CD4-positive, alpha-beta T cell treated with Interleukin-10 for 1 hour (primary cell): ENCODE results near the gene FAM13B.

Experiments used
- DNase-seq: peaks from one replicate; pipeline ENCODE4 v3.0.0-alpha.2; 2020

The FAM13B gene

DNA sequence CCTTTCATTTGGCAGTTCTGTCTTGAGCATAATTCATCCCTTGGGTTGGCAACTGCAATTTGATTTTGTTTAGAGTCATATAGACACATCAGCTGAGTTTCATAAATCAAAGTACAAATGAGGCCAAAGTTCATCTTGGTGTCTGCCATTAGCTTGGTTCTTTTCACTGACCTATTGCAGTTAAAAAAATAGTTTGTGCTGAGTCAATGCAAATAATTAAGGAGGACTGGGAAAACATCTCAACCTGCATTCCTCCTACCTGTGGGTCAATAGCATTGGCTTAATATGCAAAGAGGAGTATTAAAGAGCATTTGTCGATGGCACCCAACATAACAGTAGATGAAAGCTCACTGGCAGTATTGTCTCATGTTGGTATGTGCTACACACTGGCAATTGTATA, 142.0 kb downstream of the FAM13B start:
- DNase-seq, result no peak

DNA sequence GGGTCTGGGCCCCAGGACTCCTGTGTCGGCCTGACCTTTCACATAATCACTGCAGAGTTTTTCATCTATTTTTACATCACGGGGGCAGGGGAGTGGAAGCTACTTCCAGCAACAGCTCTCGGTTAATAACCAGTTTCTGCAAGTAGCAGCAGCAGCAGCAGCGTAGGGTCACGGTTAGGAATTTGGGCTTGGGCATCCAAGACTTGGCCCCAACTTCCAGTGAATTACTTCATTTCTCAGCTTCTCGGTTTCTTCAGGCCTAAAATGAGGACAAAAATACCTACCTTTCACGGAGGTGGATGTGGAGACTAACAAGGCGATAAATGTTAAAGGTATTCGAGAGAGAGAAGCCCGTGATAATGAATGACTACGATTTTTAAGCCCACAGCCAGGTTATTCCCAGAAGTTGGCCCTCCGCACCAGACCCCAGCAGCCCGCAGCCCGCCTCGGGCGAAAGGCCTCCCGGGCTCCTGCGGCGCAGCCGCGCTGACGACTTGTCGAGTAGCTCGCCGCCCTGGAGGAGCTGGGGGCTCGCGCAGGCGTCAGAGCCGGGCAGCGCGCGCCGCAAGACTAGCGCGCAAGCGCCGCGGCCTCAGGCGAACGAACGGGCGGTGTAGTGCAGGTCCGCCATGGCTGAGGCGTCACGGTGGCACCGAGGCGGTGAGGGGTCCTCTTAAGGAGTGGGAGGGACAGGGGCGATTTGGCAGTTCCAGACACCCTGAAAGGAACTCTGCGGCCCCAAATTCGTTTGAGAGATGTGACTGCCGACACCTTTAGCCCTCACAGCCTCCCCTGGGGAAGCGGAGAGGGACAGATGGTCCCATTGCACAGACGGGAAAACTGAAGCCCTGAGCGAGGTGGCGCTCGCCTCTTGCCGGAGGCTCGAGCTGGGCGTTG, 143.8 kb downstream of the FAM13B start, which contains the start of gene PKD2L2:
PKD2L2 (plus strand) TSS at position 595 of the 897 bp plus-strand sequence; CDS start at position 630, 35 bp downstream.
- DNase-seq, result peak; percentile 88

DNA sequence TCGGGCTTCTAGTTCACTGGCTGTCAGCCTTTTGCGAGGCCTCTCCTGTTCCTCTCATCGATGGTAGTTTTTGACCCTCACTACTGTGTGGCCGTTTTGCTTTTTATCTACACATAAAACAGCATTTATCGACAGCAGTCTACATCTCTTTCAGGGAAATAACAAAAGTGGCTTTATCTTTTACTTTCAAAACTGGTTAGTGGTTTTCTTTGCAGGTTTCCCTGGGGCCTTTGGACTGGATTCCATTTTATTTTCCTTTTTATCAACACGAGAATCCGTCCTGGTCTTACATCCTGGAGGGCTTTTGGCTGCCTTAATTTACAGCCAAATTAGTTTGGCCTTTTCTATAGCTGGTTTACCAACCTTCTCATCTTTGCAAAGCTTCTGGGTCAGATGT, 144.4 kb downstream of the FAM13B start:
- DNase-seq, result peak; percentile 10
